OCI-LY7 (cell line): ENCODE results near the gene SIK2. TPM values are rescaled to one million over a fixed set of nuclear protein-coding genes. Genes with fewer than 3 reads are reported as not detected.

Source experiments
- BruUV-seq: library from RNA; stranded (reverse); fragments of 400-500 nt; replicated peaks from 2 replicates; lab custom pipeline; 2021; lab: Mats Ljungman, UMichigan
- CTCF ChIA-PET: fragments of 300-600 bp; sonication (Branson Sonifier 250); formaldehyde crosslinking; loops from one replicate; lab custom pipeline; 2022; ENCODE audit warnings: antibody characterized with exemption; ENCODE audit not compliant: unreplicated experiment; lab: Charles Lee
- POLR2A ChIA-PET: fragments of 300-600 bp; sonication (Branson Sonifier 250); formaldehyde crosslinking; loops from one replicate; lab custom pipeline; 2022; ENCODE audit warnings: antibody characterized with exemption; lab: Charles Lee
- DNase-seq: peaks from one replicate; pipeline ENCODE4 v3.0.0-alpha.2; 2015; ENCODE audit warnings: low spot score
- H2AFZ ChIP-seq: fragments of 200-600 bp; sonication (generic), shearing (Covaris generic); 2 replicates; pipeline ENCODE4 v1.6.1; 2014; ENCODE audit warnings: mild to moderate bottlenecking, antibody characterized with exemption, low read length, moderate library complexity
- H3K27ac ChIP-seq: fragments of 200-600 bp; sonication (generic); 2 replicates; pipeline ENCODE4 v1.5.1; 2014; ENCODE audit warnings: mixed run types, low read depth, mild to moderate bottlenecking, moderate library complexity, low read length, inconsistent platforms; ENCODE audit not compliant: poor library complexity, severe bottlenecking
- H3K36me3 ChIP-seq: fragments of 200-600 bp; sonication (generic); 2 replicates; pipeline ENCODE4 v1.6.1; 2014; ENCODE audit warnings: mild to moderate bottlenecking, antibody characterized with exemption, low read length, moderate library complexity, mixed read lengths; ENCODE audit not compliant: insufficient read depth
- H3K4me1 ChIP-seq: fragments of 200-600 bp; sonication (generic); 2 replicates; pipeline ENCODE4 v1.5.1; 2014; ENCODE audit warnings: mild to moderate bottlenecking, low read length; ENCODE audit not compliant: insufficient read depth, poor library complexity, severe bottlenecking
- H3K4me2 ChIP-seq: fragments of 200-600 bp; sonication (generic); 2 replicates; pipeline ENCODE4 v1.6.1; 2014; ENCODE audit warnings: mild to moderate bottlenecking, low read length
- H3K4me3 ChIP-seq: fragments of 200-600 bp; sonication (generic); 2 replicates; pipeline ENCODE4 v1.5.1; 2014; ENCODE audit warnings: mild to moderate bottlenecking, low read depth, low read length; ENCODE audit not compliant: poor library complexity, severe bottlenecking
- H3K79me2 ChIP-seq: fragments of 200-600 bp; sonication (generic); 2 replicates; pipeline ENCODE4 v1.6.1; 2016; ENCODE audit warnings: low read depth, mild to moderate bottlenecking, low read length, moderate library complexity, mixed read lengths; ENCODE audit not compliant: insufficient read depth
- H3K9me2 ChIP-seq: fragments of 200-600 bp; sonication (generic); 2 replicates; pipeline ENCODE4 v1.6.1; 2016; ENCODE audit warnings: mild to moderate bottlenecking, low read length, mixed read lengths; ENCODE audit not compliant: insufficient read depth
- H3K9me3 ChIP-seq: fragments of 200-600 bp; sonication (generic); 2 replicates; pipeline ENCODE4 v1.6.1; 2014; ENCODE audit warnings: mild to moderate bottlenecking, mixed run types, low read length, mixed read lengths
- H4K20me1 ChIP-seq: fragments of 200-600 bp; sonication (generic); 2 replicates; pipeline ENCODE4 v1.6.1; 2014; ENCODE audit warnings: mild to moderate bottlenecking, antibody characterized with exemption, low read length, moderate library complexity, mixed read lengths; ENCODE audit not compliant: insufficient read depth
- CTCF ChIP-seq: fragments of 200-600 bp; sonication (generic); conservative IDR thresholded peaks from 2 replicates; pipeline ENCODE4 v1.5.1; 2014; ENCODE audit warnings: mild to moderate bottlenecking, antibody characterized with exemption, low read length, moderate library complexity, mixed read lengths
- EZH2phosphoT487 ChIP-seq: fragments of 200-600 bp; sonication (generic); IDR thresholded peaks from 2 replicates; pipeline ENCODE4 v1.6.1; 2018; ENCODE audit warnings: low read depth, borderline replicate concordance, mild to moderate bottlenecking, mixed run types, antibody characterized with exemption, low read length, moderate library complexity, mixed read lengths
- intact Hi-C: fragments of 100-400 bp; cut with micrococcal nuclease; formaldehyde crosslinking; loops from one replicate; pipeline ENCODE4 v1.10.0; 2022; ENCODE audit not compliant: unreplicated experiment
- total RNA-seq, 2 experiments: library from RNA; depleted of rRNA in 1 of 2; stranded (reverse); fragments of >200 nt in 1 of 2; shearing (Covaris generic) in 1 of 2; gene quantifications; 2 replicates each; pipeline ENCODE4 v1.2.3, GENCODE V29; 2014 to 2022

Gene SIK2
- total RNA-seq, 2 experiments from 2014 or later: 9.8 to 16.9 TPM

- TSS peak; percentile 55 for BruUV-seq
- Histone ChIP-seq H3K27ac (peak overlapping the region; percentile 52), H3K4me3 (peak overlapping the region; percentile 96), H3K79me2 (peaks cover 55% of the 10 kb centered on the region), H2AFZ (no peak overlapping the region), H3K9me2 (no peaks in the 10 kb centered on the region), H3K4me1 (peaks cover 30% of the 10 kb centered on the region), H4K20me1 (peaks cover 18% of the 10 kb centered on the region; the same call in 1 of the 2 replicates), H3K36me3 (no peaks in the 10 kb centered on the region; the same call in 1 of the 2 replicates), H3K9me3 (no peaks in the 10 kb centered on the region), H3K4me2 (peak overlapping the region; percentile 91)
- TF ChIP-seq EZH2phosphoT487 (no peak), CTCF (no peak)
- DNase-seq: no peak
- ChIA-PET POLR2A (interaction anchor here (0.9 to 3.4 kb wide), 10 partner anchors 12 to 173 kb away, joined by 3 to 11 read pairs (median 5); partner anchors contain the start of gene PPP2R1B), CTCF (interaction anchor here (0.7 to 2.7 kb wide), 6 partner anchors 14 to 173 kb away, joined by 3 to 18 read pairs (median 4); partner anchors contain the start of gene PPP2R1B)
- intact Hi-C loops: loop anchor here (2.0 to 5.0 kb wide), 4 partner anchors 39 to 324 kb away; partner anchors contain the start of gene ALG9
Measured at GRCh38 chr11:111603611-111604130, 1.4 kb downstream of the SIK2 start.

DNA sequence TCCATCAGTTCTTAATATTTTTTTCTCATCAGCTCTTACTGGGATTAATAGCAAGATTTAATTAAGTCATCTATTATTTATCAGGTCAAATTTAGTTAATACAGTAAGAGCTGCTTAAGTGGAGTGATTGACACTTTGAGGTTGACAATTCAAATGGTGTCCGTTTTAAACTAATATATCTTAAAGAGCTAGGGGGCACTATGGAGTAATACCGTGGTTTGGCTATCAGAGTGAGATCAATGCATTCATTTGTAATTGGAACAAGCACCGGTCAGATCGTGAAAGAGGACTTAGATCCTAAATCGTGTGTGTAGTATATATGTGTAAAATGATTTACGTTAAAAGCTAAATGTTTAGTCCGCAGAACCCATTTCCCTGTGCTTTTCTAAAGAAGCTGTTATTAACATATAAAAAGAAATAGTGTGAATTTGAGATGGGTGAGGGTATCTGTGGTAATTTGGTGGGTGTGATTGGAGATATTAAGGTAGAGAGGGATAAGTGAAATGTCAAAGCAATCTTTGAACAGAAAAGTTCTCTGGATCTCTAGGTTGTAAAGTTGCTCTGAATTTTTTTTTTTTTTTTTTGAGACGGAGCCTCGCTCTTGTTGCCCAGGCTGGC, 2.3 kb downstream of the SIK2 start:
- no TSS peak for BruUV-seq
- H3K4me2 ChIP-seq: peak overlapping the region; percentile 91
- H4K20me1 ChIP-seq: peaks cover 18% of the 10 kb centered on the region; the same call in 1 of the 2 replicates
- no peak overlapping the region for H3K27ac ChIP-seq
- no peaks in the 10 kb centered on the region for H3K9me2 ChIP-seq
- H3K4me1 ChIP-seq: peaks cover 30% of the 10 kb centered on the region
- no peaks in the 10 kb centered on the region for H3K9me3 ChIP-seq
- TF ChIP-seq EZH2phosphoT487: no peak
- TF ChIP-seq CTCF: peak; percentile 93
- H3K36me3 ChIP-seq: no peaks in the 10 kb centered on the region; the same call in 1 of the 2 replicates
- no peak overlapping the region for H2AFZ ChIP-seq
- peak; percentile 67 for DNase-seq
- peaks cover 63% of the 10 kb centered on the region for H3K79me2 ChIP-seq
- POLR2A ChIA-PET: interaction anchor here (0.7 to 3.4 kb wide), 10 partner anchors 11 to 1176 kb away, joined by 3 to 11 read pairs (median 4); partner anchors contain the start of gene PPP2R1B
- CTCF ChIA-PET: interaction anchor here (0.7 to 2.7 kb wide), 5 partner anchors 13 to 172 kb away, joined by 3 to 18 read pairs (median 4); partner anchors contain the start of gene PPP2R1B
- intact Hi-C loops: loop anchor here (5.0 kb wide), 2 partner anchors 268 to 323 kb away; partner anchors contain the start of gene ALG9
- peak overlapping the region; percentile 96 for H3K4me3 ChIP-seq
